Activated T-helper 1 cell treated with Interleukin-2 at 50 U/mL for 16 hours (primary cell): ENCODE data around the gene LEMD1.

Source experiments
- DNase-seq: peaks from one replicate; pipeline ENCODE4 v3.0.0-alpha.2; 2020; ENCODE audit warnings: low read depth

LEMD1 gene

GRCh38 chr1:205354259-205355074 is 67.4 kb downstream of the LEMD1 start:
- peak; percentile 32 for DNase-seq

- no peak for DNase-seq
These were observed 68.2 kb downstream of the LEMD1 start for GRCh38 chr1:205353612-205354011.

GRCh38 chr1:205353191-205353590 is 68.7 kb downstream of the LEMD1 start:
- DNase-seq = no peak

GRCh38 chr1:205351984-205352713 is 69.7 kb downstream of the LEMD1 start:
- DNase-seq = no peak

- no peak for DNase-seq
These were observed 71.1 kb downstream of the LEMD1 start for GRCh38 chr1:205350691-205351141.

- DNase-seq = no peak
These were observed 71.7 kb downstream of the LEMD1 start for GRCh38 chr1:205350124-205350523.

- DNase-seq = no peak
These were observed 73.0 kb downstream of the LEMD1 start for GRCh38 chr1:205348554-205349487.

- no peak for DNase-seq
These were observed 74.8 kb downstream of the LEMD1 start for GRCh38 chr1:205346956-205347574.

GRCh38 chr1:205345761-205346160 is 76.1 kb downstream of the LEMD1 start:
- DNase-seq = no peak

- peak; percentile 13 for DNase-seq
These were observed 77.6 kb downstream of the LEMD1 start for GRCh38 chr1:205344066-205344928.

GRCh38 chr1:205343431-205344065 is 78.3 kb downstream of the LEMD1 start:
- no peak for DNase-seq

- no peak for DNase-seq
These were observed 78.9 kb downstream of the LEMD1 start for GRCh38 chr1:205342986-205343385.

GRCh38 chr1:205340676-205341075 is 81.2 kb downstream of the LEMD1 start:
- DNase-seq = no peak

GRCh38 chr1:205339717-205340116 is 82.1 kb downstream of the LEMD1 start:
- no peak for DNase-seq

GRCh38 chr1:205339197-205339702 is 82.6 kb downstream of the LEMD1 start:
- no peak for DNase-seq

- no peak for DNase-seq
These were observed 83.8 kb downstream of the LEMD1 start for GRCh38 chr1:205338011-205338410.

GRCh38 chr1:205337481-205337880 is 84.4 kb downstream of the LEMD1 start:
- no peak for DNase-seq

GRCh38 chr1:205335692-205336091 is 86.2 kb downstream of the LEMD1 start:
- DNase-seq = peak; percentile 56

GRCh38 chr1:205332015-205332791 is 89.7 kb downstream of the LEMD1 start:
- no peak for DNase-seq
